Measurements from ENCODE around the gene COPG2. TPM values are rescaled to one million over a fixed set of nuclear protein-coding genes. Genes with fewer than 3 reads are reported as not detected.

COPG2 gene
- total RNA-seq, 1 donor from 2014 or later: 31.2 TPM

DNA sequence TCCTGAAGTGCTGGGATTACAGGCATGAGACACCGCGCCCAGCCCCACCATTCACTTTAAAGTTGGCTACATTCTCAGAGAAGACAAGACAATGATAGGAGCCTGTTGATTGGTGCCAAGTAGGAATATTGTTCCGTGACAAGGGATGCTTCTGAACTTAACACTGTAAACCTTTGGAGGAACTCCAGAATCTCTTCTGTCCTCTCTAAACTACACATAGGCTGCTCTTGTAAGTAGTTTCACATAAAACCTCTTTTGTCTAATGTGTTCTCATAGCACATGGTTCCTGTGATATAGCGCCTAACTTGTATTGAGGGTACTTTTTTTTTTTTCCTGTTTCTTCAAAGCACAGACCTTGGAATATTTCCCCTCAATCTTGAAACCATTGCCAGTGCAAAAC, 3.6 kb upstream of the COPG2 start:
- Mint-ChIP-seq H3K27me3 (ENCODE audit: unreplicated experiment) (no peaks in the 10 kb centered on the region), H3K4me1 (ENCODE audit: unreplicated experiment) (peaks cover 18% of the 10 kb centered on the region), H3K4me3 (ENCODE audit: unreplicated experiment) (no peak overlapping the region), H3K27ac (ENCODE audit: unreplicated experiment) (no peak overlapping the region), H3K9me3 (ENCODE audit: unreplicated experiment) (no peaks in the 10 kb centered on the region), H3K36me3 (ENCODE audit: unreplicated experiment) (no peaks in the 10 kb centered on the region)
- TF ChIP-seq, protein P1, sequence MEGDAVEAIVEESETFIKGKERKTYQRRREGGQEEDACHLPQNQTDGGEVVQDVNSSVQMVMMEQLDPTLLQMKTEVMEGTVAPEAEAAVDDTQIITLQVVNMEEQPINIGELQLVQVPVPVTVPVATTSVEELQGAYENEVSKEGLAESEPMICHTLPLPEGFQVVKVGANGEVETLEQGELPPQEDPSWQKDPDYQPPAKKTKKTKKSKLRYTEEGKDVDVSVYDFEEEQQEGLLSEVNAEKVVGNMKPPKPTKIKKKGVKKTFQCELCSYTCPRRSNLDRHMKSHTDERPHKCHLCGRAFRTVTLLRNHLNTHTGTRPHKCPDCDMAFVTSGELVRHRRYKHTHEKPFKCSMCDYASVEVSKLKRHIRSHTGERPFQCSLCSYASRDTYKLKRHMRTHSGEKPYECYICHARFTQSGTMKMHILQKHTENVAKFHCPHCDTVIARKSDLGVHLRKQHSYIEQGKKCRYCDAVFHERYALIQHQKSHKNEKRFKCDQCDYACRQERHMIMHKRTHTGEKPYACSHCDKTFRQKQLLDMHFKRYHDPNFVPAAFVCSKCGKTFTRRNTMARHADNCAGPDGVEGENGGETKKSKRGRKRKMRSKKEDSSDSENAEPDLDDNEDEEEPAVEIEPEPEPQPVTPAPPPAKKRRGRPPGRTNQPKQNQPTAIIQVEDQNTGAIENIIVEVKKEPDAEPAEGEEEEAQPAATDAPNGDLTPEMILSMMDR (IDR thresholded peaks at IDR 0.05): no peak
- no peak for DNase-seq (ENCODE audit: extremely low spot score, unreplicated experiment)

DNA sequence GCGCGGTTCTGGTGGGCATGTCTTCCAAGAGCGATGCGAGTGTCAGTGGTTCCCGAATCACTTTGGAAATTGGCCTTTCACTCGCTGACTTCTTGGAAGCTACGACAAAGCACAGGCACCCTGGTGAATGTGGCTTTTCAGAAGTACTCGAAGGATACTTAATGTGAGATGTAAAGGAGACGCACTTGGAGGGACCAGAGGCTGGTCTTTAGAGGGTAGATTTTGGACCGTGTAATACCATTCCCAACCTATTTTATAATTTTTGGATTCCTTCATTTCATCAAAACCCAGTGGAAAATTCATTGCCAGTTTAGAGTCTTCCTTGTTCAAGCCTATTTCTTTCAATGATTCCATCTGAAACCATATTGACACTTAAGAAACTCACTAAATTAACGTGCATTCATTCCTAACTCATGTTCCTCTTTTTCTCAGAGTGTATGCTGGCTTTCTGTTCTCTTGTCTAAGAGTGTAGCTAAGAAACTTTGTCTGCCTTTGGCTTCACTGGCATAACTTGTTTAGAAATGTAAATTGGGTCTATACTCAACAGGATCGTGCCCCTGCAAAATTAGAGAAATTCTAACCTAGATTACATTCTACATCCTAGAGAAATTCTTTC, 645 bp upstream of the COPG2 start:
- peaks cover 18% of the 10 kb centered on the region for H3K4me1 Mint-ChIP-seq (ENCODE audit: unreplicated experiment)
- no peak for DNase-seq (ENCODE audit: extremely low spot score, unreplicated experiment)
- no peaks in the 10 kb centered on the region for H3K27me3 Mint-ChIP-seq (ENCODE audit: unreplicated experiment)
- peak overlapping the region; percentile 89 for H3K4me3 Mint-ChIP-seq (ENCODE audit: unreplicated experiment)
- peak overlapping the region; percentile 85 for H3K27ac Mint-ChIP-seq (ENCODE audit: unreplicated experiment)
- TF ChIP-seq, protein P1 (IDR thresholded peaks at IDR 0.05): no peak
- H3K9me3 Mint-ChIP-seq (ENCODE audit: unreplicated experiment): no peaks in the 10 kb centered on the region
- peaks cover 2% of the 10 kb centered on the region for H3K36me3 Mint-ChIP-seq (ENCODE audit: unreplicated experiment)

DNA sequence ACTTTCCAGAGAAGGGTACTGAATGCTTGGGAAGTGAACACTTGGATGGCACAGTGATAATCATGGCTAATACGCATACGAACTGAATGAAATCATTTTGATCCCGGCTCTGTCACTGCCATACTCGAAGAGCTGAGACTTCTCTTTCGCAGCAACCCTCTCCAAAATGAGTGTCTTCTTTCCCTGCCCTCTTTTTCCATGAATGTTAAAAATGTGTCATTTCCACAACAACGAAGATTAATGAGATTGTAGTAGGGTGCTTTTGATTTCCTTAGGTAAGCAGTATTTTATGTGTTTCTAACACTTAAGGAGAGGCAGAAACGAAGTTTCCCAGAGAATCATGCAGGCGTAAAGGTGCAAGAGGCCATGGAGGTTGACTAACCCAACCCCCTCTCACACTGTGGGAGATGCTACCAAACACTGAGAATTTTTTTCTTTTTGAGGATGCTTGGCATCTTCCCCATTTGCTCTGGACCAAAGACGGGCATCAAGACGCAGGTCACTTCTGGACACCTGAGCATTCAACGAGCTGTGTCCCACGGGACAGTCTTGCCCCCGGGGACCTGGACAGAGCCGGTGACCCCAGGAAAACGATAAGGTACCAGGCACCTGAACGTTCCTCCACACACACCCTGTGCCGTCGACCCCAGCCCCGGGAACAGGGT, 823 bp downstream of the COPG2 start:
- H3K36me3 Mint-ChIP-seq (ENCODE audit: unreplicated experiment): peaks cover 5% of the 10 kb centered on the region
- peaks cover 18% of the 10 kb centered on the region for H3K4me1 Mint-ChIP-seq (ENCODE audit: unreplicated experiment)
- H3K27me3 Mint-ChIP-seq (ENCODE audit: unreplicated experiment): no peaks in the 10 kb centered on the region
- no peak for DNase-seq (ENCODE audit: extremely low spot score, unreplicated experiment)
- peak overlapping the region; percentile 79 for H3K4me3 Mint-ChIP-seq (ENCODE audit: unreplicated experiment)
- TF ChIP-seq, protein P1 (IDR thresholded peaks at IDR 0.05): no peak
- H3K9me3 Mint-ChIP-seq (ENCODE audit: unreplicated experiment): no peaks in the 10 kb centered on the region
- H3K27ac Mint-ChIP-seq (ENCODE audit: unreplicated experiment): peak overlapping the region; percentile 62

DNA sequence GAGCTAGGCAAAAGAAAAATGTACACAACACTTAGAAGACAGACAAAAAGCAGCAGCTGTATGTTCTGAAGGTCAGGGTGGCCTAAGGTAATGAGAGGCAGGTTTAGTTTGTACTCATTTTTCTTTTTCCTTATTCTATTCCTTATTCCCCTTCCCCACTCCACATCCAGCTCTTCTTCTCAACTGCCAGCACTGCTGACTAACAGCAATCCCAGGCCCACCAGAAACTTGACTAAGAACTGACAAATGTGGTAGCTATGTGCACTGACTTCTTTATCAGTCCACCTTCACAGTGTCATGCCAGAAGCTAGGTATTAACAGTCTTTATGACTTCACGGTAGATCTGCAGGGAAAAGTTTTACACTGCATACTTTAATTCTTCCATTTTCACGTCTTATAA, 6.1 kb downstream of the COPG2 start:
- no peak overlapping the region for H3K27ac Mint-ChIP-seq (ENCODE audit: unreplicated experiment)
- peaks cover 2% of the 10 kb centered on the region for H3K4me1 Mint-ChIP-seq (ENCODE audit: unreplicated experiment)
- no peak for DNase-seq (ENCODE audit: extremely low spot score, unreplicated experiment)
- peaks cover 31% of the 10 kb centered on the region for H3K36me3 Mint-ChIP-seq (ENCODE audit: unreplicated experiment)
- TF ChIP-seq, protein P1 (IDR thresholded peaks at IDR 0.05): no peak
- H3K27me3 Mint-ChIP-seq (ENCODE audit: unreplicated experiment): no peaks in the 10 kb centered on the region
- H3K9me3 Mint-ChIP-seq (ENCODE audit: unreplicated experiment): no peaks in the 10 kb centered on the region
- no peak overlapping the region for H3K4me3 Mint-ChIP-seq (ENCODE audit: unreplicated experiment)

DNA sequence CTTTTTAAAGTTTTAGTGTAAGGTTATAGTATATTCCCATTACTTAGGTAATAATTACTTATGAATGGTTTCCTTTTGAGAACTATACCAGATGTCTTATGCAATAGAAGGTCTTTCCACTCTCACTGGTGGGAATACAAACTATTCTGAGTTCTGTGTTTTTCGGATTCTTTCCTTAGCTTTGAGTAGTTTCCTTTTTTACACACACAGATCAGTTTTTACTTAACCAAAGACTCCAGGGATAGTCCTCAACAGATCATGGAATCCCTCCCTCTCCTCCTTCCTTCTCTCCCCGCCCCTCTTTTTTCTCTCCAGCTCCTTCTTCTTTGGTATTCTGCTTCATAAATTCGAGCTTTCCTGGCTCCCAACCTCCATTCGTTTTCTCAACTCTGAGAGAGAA, 13.3 kb downstream of the COPG2 start:
- TF ChIP-seq, protein P1 (IDR thresholded peaks at IDR 0.05): no peak
- no peaks in the 10 kb centered on the region for H3K27me3 Mint-ChIP-seq (ENCODE audit: unreplicated experiment)
- no peaks in the 10 kb centered on the region for H3K9me3 Mint-ChIP-seq (ENCODE audit: unreplicated experiment)
- H3K4me3 Mint-ChIP-seq (ENCODE audit: unreplicated experiment): no peak overlapping the region
- H3K4me1 Mint-ChIP-seq (ENCODE audit: unreplicated experiment): no peaks in the 10 kb centered on the region
- peaks cover 29% of the 10 kb centered on the region for H3K36me3 Mint-ChIP-seq (ENCODE audit: unreplicated experiment)
- no peak for DNase-seq (ENCODE audit: extremely low spot score, unreplicated experiment)
- H3K27ac Mint-ChIP-seq (ENCODE audit: unreplicated experiment): no peak overlapping the region
